GM12873 (cell line): ENCODE data around the gene CD247.

ENCODE experiments used
- CTCF ChIP-seq: IDR thresholded peaks from 2 replicates; pipeline ENCODE4 v1.5.1; 2012; ENCODE audit warnings: low read depth, mild to moderate bottlenecking, moderate library complexity, low read length, control low read depth; ENCODE audit not compliant: insufficient read depth; ENCODE audit errors: missing control alignments

The CD247 gene

DNA sequence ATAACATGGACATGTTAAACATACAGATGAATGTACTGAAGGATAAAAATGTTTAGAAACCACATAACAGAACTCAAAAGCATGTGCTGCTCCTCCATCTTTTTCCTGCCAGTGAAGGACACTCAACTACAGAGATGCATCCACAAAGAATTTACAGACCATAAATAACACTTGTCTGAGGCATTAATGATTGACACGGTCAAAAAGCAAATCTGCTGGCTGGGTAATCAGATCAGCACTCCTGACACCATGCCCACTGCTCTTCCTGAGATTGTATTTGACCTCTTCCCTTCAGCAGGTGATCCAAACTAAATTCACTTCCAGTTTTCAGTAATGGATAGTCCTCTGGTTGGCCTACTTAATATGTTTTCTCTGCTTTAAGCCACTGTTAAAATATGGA lies 28.6 kb upstream of the CD247 start:
- no peak for TF ChIP-seq CTCF

GRCh38 chr1:167545349-167545748 lies 27.0 kb upstream of the CD247 start:
- no peak for TF ChIP-seq CTCF

DNA sequence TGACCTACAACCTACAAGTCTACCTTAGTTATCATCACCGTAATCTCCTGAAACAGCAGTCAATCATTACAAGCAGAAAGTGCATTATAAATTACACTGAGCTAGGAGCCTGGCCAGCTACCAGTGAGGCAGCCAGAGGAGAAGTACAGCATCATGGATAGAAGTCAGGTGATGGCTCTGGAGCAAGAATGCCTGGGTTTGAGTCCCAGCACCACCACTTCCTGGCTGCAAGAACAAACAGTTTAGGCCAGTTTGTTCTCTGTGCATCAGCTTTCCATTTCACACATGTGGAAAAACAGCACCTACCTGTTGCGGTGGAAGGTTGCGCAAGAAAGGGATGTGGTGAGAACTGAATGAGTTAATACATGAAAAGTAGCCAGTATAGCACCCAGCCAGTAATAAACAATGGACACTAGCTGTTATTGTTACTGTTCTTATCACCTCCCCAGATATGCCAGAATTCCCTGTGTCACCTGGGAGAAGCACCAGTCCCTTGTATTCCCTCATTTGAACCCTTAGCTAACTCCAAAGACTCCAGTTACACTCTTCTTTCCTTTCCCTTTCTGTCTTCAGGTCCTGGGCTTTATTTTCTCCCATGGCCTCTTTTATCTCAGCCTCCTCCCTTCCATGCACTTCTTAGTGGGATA lies 26.2 kb upstream of the CD247 start:
- no peak for TF ChIP-seq CTCF

GRCh38 chr1:167543199-167543990 lies 25.1 kb upstream of the CD247 start:
- TF ChIP-seq CTCF, result no peak

DNA sequence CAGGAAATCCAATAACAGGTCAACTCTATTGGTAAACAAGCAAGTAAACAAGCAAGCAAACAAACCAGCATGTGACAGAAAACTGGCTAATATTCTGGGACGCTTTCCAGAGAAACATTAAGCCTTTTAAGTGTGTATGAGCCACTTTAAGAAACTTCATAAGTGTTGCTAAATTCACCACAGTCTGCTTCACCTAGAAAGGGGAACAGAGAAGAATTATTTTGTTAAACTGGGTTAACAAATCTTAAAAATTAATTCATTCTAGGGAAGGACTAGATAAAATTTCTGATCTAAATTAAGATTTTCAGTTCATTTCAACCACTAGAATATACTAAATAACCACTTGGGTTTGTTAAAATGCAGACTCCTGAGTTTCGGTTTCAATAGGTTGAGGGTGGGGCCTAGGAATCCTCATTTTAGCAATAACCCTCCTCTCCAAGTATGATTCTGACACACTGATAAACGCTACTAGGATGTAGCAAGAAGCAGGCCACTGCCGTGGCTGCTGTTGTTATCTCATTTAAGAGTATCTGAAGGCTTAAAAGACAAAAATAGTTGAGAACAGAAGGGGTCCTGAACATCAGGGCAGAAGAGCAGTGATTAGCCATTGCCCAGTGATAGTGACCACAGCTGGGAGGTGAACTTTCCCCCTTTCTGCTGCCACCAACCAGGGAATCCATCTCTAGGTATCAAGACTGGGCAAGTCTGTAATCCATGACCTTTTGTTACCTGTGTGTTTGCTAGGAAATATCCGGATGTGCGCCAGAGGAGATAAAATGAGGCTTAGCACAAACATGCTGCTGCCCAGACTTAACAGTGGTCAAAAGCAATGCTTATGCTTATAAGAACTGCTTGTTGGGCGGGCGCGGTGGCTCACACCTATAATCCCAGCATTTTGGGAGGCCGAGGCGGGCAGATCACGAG lies 24.0 kb upstream of the CD247 start:
- no peak for TF ChIP-seq CTCF

- TF ChIP-seq CTCF, result no peak
These were observed 23.3 kb upstream of the CD247 start for GRCh38 chr1:167541610-167542009.

GRCh38 chr1:167541003-167541402 lies 22.7 kb upstream of the CD247 start:
- TF ChIP-seq CTCF, result no peak
